HG02623 (cell line): ENCODE results near the gene PUS7L.
"Not testable (repeated sequence)": the region's sequence is repeated elsewhere in the genome, so short reads cannot be mapped to it uniquely, and the experiment has no call there.

Source experiments
- ATAC-seq: cut with Tn5 transposase; IDR thresholded peaks from one replicate; pipeline ENCODE4 v1.9.1; 2021; ENCODE audit warnings: moderate library complexity; ENCODE audit not compliant: unreplicated experiment

The PUS7L gene

GRCh38 chr12:43751360-43751759 is 7.2 kb downstream of the PUS7L start:
- not testable (repeated sequence) for ATAC-seq

- no peak for ATAC-seq
Observed at GRCh38 chr12:43750814-43751213, 7.8 kb downstream of the PUS7L start.

GRCh38 chr12:43749016-43749415 is 9.6 kb downstream of the PUS7L start:
- ATAC-seq, result no peak

GRCh38 chr12:43744826-43745225 is 13.8 kb downstream of the PUS7L start:
- ATAC-seq, result no peak

DNA sequence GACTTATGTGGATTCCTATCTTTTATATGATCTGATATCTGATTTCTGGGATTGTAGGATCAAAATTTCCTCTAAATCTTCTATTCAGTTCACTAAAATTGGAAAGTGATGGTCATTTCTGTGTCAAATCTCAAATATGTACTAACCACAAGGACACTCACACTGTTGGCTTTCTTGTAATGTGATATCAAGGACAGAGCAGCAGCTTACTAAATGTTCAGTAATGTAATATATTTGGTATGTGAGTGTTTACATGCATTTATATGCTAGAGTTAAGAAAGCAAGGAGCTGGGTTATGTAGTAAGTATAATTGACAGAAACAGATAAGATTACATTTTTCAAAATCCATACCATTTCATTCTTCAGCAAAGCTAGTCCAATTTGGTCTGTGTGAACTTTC is 16.5 kb downstream of the PUS7L start:
- no peak for ATAC-seq

GRCh38 chr12:43740511-43741100 is 18.0 kb downstream of the PUS7L start:
- no peak for ATAC-seq

DNA sequence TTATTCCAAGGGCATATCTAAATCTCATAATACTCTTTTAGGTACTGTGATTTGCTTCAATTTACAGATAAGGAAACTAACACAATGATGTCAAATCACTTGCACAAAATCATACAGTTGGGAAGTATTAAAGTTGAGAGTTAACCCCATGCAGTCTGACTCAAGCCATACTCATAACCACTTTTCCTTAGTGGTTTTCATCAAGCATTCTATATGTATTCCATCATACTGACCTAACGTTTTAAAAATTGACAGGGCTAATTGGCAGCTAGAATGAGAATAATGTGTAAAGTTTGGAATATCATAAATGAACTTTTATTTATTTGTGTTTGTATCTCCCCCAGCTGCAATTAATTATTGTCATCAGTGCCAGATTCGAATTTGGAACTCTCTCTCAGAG is 20.9 kb downstream of the PUS7L start:
- no peak for ATAC-seq

DNA sequence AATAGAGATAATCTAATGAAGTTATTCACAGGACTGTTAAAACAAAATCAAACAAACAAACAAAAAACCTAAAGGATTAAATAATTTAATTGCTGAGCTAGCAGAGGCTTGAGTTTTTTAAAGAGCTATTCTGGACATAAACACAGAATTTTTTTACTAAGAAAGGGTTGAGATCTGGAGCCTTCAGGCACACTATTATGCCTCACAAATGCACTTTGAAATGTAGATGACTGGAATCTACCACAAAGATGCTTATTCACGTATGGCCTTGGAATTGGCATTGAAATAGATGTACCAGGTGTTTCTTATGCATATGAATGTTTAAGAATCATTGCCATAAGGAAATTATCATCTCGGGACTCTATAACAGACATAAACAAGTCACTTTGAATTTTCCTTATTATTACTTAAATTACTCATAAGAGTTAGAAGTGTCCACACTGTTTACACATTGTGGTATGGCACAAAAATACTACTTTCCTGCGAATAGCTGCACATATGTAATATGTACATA is 21.6 kb downstream of the PUS7L start:
- ATAC-seq, result no peak

DNA sequence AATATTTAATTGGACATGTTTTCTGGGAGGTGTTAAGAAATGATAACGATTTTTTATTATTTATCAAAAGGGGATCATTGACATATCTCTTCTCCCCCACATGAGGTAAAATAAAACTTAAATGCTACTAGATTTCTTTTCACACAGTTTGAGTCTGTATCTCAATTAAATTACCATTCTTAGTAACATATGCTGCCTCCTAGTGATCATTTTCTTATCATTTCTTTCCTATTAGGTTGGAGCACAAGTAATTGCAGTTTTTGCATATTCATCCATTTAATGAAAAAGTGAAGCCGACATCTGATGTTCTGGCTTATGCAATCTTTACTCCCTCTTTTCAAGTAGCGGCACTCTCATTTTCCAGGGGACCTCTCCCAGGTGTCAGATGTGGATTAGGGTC is 24.9 kb downstream of the PUS7L start:
- ATAC-seq, result no peak

DNA sequence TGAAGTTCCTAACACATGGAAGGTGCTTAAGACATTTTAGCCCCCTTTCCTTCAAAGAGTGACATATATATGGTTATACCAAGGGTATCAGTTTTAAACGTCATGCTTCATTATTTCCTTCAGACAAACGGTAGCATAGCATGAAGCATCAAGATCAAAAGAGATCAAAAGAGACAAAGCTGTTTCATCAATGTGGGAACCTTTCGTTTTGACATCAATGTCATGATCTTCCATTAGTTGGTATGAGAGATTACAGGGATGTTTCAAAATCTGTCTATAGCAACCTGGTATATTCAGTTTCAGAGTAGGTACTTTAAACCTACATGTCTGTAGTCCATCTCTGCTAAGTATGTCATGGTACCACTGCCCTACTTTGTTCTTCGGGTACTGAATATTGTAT is 28.3 kb downstream of the PUS7L start:
- ATAC-seq, result no peak

- ATAC-seq, result no peak
Observed at GRCh38 chr12:43728698-43729097, 29.9 kb downstream of the PUS7L start.

DNA sequence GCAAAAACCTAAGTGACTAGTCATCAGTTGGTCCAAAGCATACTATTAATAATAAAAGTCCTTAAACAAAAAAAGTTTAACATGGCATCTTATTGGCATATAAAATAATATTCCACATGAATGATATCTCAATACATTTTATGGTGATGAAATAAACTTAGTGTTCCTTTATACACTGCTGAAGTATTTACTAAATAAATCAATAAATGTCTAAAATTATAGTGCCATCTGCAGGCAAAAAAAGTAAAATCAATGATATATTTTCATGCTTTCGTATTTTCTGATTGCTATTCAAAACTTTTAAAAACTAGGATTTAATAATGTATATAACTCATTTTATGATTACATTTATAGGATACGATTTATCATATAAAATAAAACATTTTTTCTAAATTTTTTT is 30.5 kb downstream of the PUS7L start:
- no peak for ATAC-seq

GRCh38 chr12:43723134-43723533 is 35.5 kb downstream of the PUS7L start:
- no peak for ATAC-seq

DNA sequence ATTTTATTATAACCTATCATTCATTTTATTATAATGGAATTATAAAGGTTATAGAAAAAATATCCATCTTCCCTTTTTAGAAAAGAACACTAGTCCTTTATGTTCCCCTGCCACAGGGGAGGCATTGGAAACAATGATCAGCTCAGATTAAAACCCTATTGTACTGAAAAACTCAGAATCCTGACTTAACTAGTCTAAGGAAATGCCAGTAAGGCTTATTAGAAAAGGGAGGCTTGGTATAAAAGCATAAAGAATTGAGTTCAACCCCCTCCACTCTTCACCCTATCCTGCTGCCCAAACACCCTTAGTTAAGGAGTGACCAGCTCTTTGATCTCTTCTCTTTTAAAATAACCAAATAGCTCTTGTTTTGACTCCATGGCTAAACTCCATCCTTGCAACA is 36.0 kb downstream of the PUS7L start:
- no peak for ATAC-seq

GRCh38 chr12:43711348-43711747 is 47.2 kb downstream of the PUS7L start:
- ATAC-seq, result no peak

GRCh38 chr12:43703772-43704171 is 54.8 kb downstream of the PUS7L start:
- not testable (repeated sequence) for ATAC-seq

- ATAC-seq, result not testable (repeated sequence)
Observed at GRCh38 chr12:43701194-43701593, 57.4 kb downstream of the PUS7L start.

DNA sequence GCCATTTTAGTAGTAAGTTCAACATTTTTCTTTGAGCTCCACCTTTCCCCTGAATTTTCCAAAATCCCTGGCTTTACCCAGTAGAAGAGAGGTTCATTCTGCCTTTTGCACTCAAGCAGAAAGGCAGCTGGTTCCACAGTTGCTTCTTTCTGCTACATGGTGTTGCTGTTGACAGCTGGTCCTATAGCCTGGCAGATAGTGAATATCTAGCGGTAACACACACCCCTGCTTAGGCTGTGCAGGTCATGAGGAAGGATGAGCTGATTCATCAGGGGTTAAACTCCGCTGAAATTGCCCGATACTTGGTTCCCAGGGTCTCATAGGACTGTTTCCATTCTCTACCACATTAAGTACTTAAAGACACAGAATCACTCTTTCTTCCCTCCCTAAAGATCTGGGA is 62.4 kb downstream of the PUS7L start:
- no peak for ATAC-seq

DNA sequence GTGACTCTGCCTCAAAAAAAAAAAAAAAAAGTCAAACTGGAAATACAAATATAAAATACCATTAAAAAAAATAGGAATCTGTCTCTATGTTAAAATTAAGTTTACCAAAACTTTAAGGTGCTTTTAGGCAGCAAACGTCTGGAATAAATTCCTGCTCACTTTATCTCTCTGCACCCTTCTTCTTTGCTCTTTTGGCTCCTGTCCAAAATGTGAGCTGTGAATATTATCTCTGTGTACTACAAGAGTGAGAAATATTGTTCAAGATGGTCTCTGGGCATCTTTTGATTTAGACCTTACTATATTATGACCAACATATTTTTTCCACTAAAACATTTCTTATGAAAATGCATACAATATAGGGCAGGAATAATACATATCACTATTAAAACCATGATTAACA is 63.7 kb downstream of the PUS7L start:
- no peak for ATAC-seq

DNA sequence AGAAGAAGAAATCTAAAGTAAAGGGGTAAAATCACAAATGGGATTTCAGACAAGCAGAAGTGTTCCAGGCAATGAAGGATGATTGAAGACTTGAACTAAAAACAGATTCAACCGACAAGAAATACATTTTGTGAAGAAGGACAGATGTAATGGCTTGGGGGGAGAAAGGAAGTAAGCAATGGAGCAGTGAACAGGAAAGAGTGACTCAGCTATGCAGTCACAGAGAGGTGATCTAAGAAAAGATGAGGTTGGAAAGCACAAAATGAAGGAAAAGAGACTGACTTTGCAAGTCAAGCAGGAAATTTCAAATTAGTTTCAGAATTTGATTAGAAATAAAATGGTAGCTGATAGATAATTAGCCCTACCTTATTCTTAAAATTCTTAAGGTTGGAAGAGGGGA is 66.5 kb downstream of the PUS7L start:
- ATAC-seq, result no peak

- ATAC-seq, result not testable (repeated sequence)
Observed at GRCh38 chr12:43685491-43685890, 73.1 kb downstream of the PUS7L start.

DNA sequence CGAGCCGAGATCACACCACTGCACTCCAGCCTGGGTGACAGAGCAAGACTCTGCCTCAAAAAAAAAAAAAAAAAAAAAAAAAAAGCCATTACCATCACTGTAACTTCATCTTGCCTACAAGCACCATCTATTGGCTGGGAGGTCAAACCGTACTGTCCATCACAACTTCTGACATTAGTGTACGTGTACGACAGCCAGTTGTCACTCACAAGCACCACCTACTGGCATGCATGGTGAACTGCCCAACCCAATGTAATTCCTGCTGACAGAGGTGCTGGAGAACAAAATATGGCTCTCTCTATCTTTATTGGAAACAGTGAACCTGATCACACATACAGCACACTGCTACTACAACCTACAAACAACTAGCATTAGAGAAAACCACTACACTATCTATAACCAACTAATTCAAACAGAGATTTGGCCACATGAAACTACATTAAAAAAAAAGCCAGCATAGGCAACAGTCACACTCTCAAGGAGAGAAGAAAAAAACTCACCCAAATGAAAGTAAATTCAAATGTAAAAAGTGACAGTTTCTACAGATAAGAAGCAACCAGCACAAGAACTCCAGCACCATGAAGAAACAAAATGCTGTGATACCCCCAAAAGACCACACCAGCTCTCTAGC is 82.3 kb downstream of the PUS7L start:
- peak; percentile 96 for ATAC-seq
